GM18498 (cell line): ENCODE results near the gene TADA2A.

Experiments used
- ATAC-seq: cut with Tn5 transposase; IDR thresholded peaks from one replicate; pipeline ENCODE4 v1.9.1; 2021; ENCODE audit warnings: mild to moderate bottlenecking, moderate library complexity; ENCODE audit not compliant: unreplicated experiment

The TADA2A gene

DNA sequence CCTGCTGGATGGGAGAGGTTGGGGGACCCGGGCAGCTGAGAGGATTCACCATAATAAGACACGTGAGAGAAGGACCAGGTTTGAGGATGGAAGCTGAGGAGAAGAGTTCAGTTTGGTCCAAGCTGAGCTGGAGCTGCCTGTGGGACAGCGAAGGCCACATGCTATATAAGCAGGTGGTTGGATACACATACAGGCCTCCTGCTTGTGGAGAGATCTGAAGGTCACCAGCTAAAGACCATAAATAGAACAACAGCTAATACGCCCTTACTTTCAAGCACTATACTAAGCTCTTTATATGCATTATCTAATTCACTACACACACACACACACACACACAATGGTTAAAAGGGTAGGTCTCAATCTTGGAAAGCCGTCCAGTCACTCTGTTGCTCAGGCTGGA, 115.1 kb downstream of the TADA2A start:
- no peak for ATAC-seq

DNA sequence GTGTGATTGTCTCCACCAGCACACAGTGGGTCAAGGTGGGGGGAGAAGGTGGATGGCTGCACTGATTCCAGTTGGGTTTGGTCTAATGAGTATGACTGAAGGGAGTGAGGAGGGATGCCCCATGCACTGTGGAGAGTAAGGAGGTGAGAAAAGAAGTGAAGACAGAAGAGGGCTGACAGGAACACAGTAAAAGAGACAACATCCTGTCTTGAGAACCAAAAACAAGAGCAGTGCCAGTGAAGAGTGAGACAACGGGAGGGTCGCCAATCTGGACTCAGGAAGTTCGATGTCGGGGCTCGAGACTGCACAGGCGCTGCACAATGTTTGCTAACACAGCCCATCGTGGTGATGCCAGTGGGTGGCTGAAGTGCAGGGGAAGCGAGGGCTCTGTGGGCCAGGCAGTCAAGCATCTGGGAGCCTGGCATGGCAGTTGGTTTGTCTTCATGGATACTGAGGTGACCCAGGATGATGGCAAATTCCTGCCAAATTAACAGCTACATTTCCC, 117.1 kb downstream of the TADA2A start:
- no peak for ATAC-seq

- no peak for ATAC-seq
Measured at GRCh38 chr17:37527249-37527851, 120.7 kb downstream of the TADA2A start.
